AG09319 (cell line): Measurements from ENCODE around the gene AFF1.

Experiments
- DNase-seq: peaks from one replicate; pipeline ENCODE4 v3.0.0-alpha.2; 2010; ENCODE audit warnings: low read depth; ENCODE audit errors: extremely low read depth
- CTCF ChIP-seq: IDR thresholded peaks from 2 replicates; pipeline ENCODE4 v1.5.1; 2011; ENCODE audit warnings: low read depth, mild to moderate bottlenecking, inconsistent platforms, low read length, moderate library complexity

The AFF1 gene

GRCh38 chr4:86935853-86936733 lies 1.3 kb downstream of the AFF1 start:
- no peak for DNase-seq
- TF ChIP-seq CTCF, result no peak

GRCh38 chr4:86938771-86939520 lies 4.1 kb downstream of the AFF1 start:
- DNase-seq, result no peak
- no peak for TF ChIP-seq CTCF

- DNase-seq, result no peak
Measured at GRCh38 chr4:86939729-86940575, 5.1 kb downstream of the AFF1 start.

GRCh38 chr4:86940920-86941460 lies 6.2 kb downstream of the AFF1 start:
- TF ChIP-seq CTCF, result no peak
- DNase-seq, result no peak

More at GRCh38 chr4:86939729-86940575, 5.1 kb downstream of the AFF1 start:
- no peak for TF ChIP-seq CTCF

- no peak for DNase-seq
- no peak for TF ChIP-seq CTCF
Measured at GRCh38 chr4:86942185-86942666, 7.4 kb downstream of the AFF1 start.

- no peak for TF ChIP-seq CTCF
- no peak for DNase-seq
Measured at GRCh38 chr4:86944964-86945781, 10.4 kb downstream of the AFF1 start.
